Smooth muscle cell (in vitro differentiated cells): Measurements from ENCODE around the gene SEPTIN7. TPM values are rescaled to one million over a fixed set of nuclear protein-coding genes. Genes with fewer than 3 reads are reported as not detected.

Experiments
- DNase-seq: peaks from one replicate; lab custom pipeline; 2025; ENCODE audit not compliant: unreplicated experiment; lab: John Stamatoyannopoulos, UW
- H2AFZ ChIP-seq: fragments of 200-600 bp; sonication (generic); 2 replicates; pipeline ENCODE4 v1.6.0; 2016; ENCODE audit warnings: antibody characterized with exemption, low read depth, mild to moderate bottlenecking
- H3F3A ChIP-seq: fragments of 200-600 bp; sonication (generic); 2 replicates; pipeline ENCODE4 v1.6.0; 2017; ENCODE audit warnings: antibody characterized with exemption, low read depth
- H3K27ac ChIP-seq: fragments of 200-600 bp; sonication (generic); 2 replicates; pipeline ENCODE4 v1.5.1; 2016; ENCODE audit warnings: low read depth, mild to moderate bottlenecking
- H3K27me3 ChIP-seq: fragments of 200-600 bp; sonication (generic); 2 replicates; pipeline ENCODE4 v1.6.1; 2016; ENCODE audit warnings: low read depth, mild to moderate bottlenecking
- H3K36me3 ChIP-seq: fragments of 200-600 bp; sonication (generic); 2 replicates; pipeline ENCODE4 v1.5.1; 2016; ENCODE audit warnings: low read depth
- H3K4me1 ChIP-seq: fragments of 200-600 bp; sonication (generic); 2 replicates; pipeline ENCODE4 v1.5.1; 2016; ENCODE audit warnings: low read depth
- H3K4me2 ChIP-seq: fragments of 200-600 bp; sonication (generic); 2 replicates; pipeline ENCODE4 v1.6.0; 2016; ENCODE audit warnings: mild to moderate bottlenecking
- H3K4me3 ChIP-seq: fragments of 200-600 bp; sonication (generic); 2 replicates; pipeline ENCODE4 v1.5.1; 2016; ENCODE audit warnings: mild to moderate bottlenecking
- H3K79me2 ChIP-seq: fragments of 200-600 bp; sonication (generic); 2 replicates; pipeline ENCODE4 v1.6.0; 2016; ENCODE audit warnings: low read depth, mild to moderate bottlenecking
- H3K9ac ChIP-seq: fragments of 200-600 bp; sonication (generic); 2 replicates; pipeline ENCODE4 v1.6.0; 2016; ENCODE audit warnings: low read depth
- H3K9me3 ChIP-seq: fragments of 200-600 bp; sonication (generic); replicated peaks from 2 replicates; pipeline ENCODE4 v1.5.1; 2016; ENCODE audit warnings: low read depth
- H4K20me1 ChIP-seq: fragments of 200-600 bp; sonication (generic); 2 replicates; pipeline ENCODE4 v1.6.0; 2016; ENCODE audit warnings: low read depth
- CTCF ChIP-seq: fragments of 200-600 bp; sonication (generic); IDR thresholded peaks from 2 replicates; pipeline ENCODE4 v1.5.1; 2017; ENCODE audit warnings: borderline replicate concordance, mild to moderate bottlenecking, antibody characterized with exemption; ENCODE audit not compliant: insufficient read depth, poor library complexity, severe bottlenecking
- WGBS: methylation state at CpG from one replicate; pipeline ENCODE4 v1.1.7; 2016; ENCODE audit warnings: low lambda C conversion rate; 5-methylcytosine and 5-hydroxymethylcytosine counted together
- polyA plus RNA-seq: library from polyadenylated mRNA; unstranded; fragments of >200 nt; fragmentation: Nextera tagmentation; extraction: Ambion mirVana; gene quantifications from 2 replicates; pipeline ENCODE4 v1.2.1, GENCODE V29; 2016
- total RNA-seq: library from RNA; depleted of rRNA; stranded (reverse); fragments of >200 nt; gene quantifications from 2 replicates; pipeline ENCODE4 v1.2.3, GENCODE V29; 2014

Gene SEPTIN7
- total and polyA plus RNA-seq, 2 experiments from 2014 or later = 452 to 491 TPM

- Histone ChIP-seq H3K4me1 (no peaks in the 10 kb centered on the region), H3K79me2 (no peaks in the 10 kb centered on the region), H3K27me3 (no peaks in the 10 kb centered on the region), H3K4me3 (no peak overlapping the region), H4K20me1 (no peaks in the 10 kb centered on the region), H3K4me2 (no peak overlapping the region), H3K27ac (no peak overlapping the region), H3K9me3 (no peaks in the 10 kb centered on the region), H2AFZ (no peak overlapping the region), H3K36me3 (no peaks in the 10 kb centered on the region), H3F3A (no peaks in the 10 kb centered on the region), H3K9ac (no peak overlapping the region)
- 93% methylated on average over 1 of the region's 1 CpG for WGBS
- no peak for DNase-seq
- TF ChIP-seq CTCF = no peak
Observed at GRCh38 chr7:35776686-35777085, 24.2 kb upstream of the SEPTIN7 start.

GRCh38 chr7:35777121-35777520 is 23.7 kb upstream of the SEPTIN7 start:
- no peak for DNase-seq
- H3K27ac ChIP-seq = no peak overlapping the region
- H3K27me3 ChIP-seq = no peaks in the 10 kb centered on the region

GRCh38 chr7:35780070-35780469 is 20.8 kb upstream of the SEPTIN7 start:
- 75% methylated on average over 1 of the region's 1 CpG for WGBS
- H2AFZ ChIP-seq = no peak overlapping the region

More at GRCh38 chr7:35777121-35777520, 23.7 kb upstream of the SEPTIN7 start:
- Histone ChIP-seq H3K9me3 (no peaks in the 10 kb centered on the region), H3K4me3 (no peak overlapping the region), H3F3A (no peaks in the 10 kb centered on the region), H3K4me1 (no peaks in the 10 kb centered on the region), H3K4me2 (no peak overlapping the region), H2AFZ (no peak overlapping the region), H4K20me1 (no peaks in the 10 kb centered on the region), H3K9ac (no peak overlapping the region), H3K36me3 (no peaks in the 10 kb centered on the region), H3K79me2 (no peaks in the 10 kb centered on the region)
- TF ChIP-seq CTCF = no peak

More at GRCh38 chr7:35780070-35780469, 20.8 kb upstream of the SEPTIN7 start:
- Histone ChIP-seq H3K9ac (no peak overlapping the region), H3K4me1 (no peaks in the 10 kb centered on the region), H3K27ac (no peak overlapping the region), H3K27me3 (no peaks in the 10 kb centered on the region), H3K4me3 (no peak overlapping the region), H3F3A (no peaks in the 10 kb centered on the region), H3K36me3 (no peaks in the 10 kb centered on the region), H3K79me2 (no peaks in the 10 kb centered on the region), H4K20me1 (no peaks in the 10 kb centered on the region), H3K4me2 (no peak overlapping the region), H3K9me3 (no peaks in the 10 kb centered on the region)
- DNase-seq = no peak
- no peak for TF ChIP-seq CTCF
